GM19452 (cell line): ENCODE results near the gene C1QTNF9.
"Not testable (repeated sequence)": the region's sequence is repeated elsewhere in the genome, so short reads cannot be mapped to it uniquely, and the experiment has no call there.

Source experiments
- ATAC-seq: cut with Tn5 transposase; IDR thresholded peaks from one replicate; pipeline ENCODE4 v1.9.1; 2021; ENCODE audit not compliant: unreplicated experiment

The C1QTNF9 gene

DNA sequence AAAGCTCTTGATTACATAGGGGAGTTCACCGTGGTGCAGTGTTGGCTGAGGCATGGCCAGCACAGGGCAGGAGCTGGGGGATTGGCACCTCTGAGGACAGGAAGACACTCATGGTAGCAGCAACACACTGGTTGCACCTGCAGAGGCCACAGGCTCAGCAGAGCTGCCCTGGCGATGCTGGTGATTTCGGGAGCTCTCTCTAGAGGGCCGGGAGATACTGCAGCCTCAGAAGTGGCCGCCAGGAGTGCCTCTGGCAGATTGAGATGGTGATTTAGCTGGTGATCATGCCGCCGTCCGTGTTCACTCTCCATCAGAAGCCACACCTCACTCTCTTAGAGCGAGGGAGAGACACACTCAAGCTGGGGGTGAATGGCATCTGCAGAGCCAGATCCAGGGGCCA lies 49.9 kb downstream of the C1QTNF9 start:
- ATAC-seq = not testable (repeated sequence)

DNA sequence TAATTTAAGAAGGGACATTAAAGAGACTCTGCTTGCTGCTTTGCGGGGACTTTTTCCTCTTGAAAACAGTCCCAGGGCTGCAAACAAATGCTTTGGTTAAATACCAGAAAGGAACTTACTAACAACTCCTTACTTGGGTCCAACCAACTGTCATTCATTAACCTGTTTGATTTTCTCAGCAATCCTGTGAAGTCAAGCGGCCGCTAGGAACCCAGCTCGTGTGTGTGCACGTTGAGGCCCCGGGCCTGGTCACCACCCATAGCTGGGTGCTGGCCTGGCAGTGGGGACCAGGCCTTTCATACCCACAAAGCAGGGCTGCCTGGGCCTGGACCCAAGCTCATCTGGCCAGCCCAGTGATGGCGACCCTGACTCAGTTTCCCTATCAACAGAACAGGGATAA lies 50.7 kb downstream of the C1QTNF9 start:
- no peak for ATAC-seq

DNA sequence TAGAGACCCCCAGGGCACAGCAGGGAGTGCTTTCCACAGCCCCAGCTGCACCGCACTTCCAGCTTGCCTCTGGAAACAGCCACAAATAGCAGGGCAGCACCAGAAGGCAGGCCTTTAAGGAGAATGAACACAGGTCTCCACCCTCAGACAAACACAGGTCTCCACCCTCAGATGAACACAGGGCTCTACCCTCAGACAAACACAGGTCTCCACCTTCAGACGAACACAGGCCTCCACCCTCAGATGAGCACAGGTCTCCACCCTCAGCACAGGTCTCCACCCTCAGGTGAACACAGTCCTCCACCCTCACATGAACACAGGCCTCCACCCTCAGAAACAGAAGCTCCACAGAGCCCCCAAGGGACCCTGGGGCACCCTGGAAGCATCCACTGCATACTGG lies 51.7 kb downstream of the C1QTNF9 start:
- no peak for ATAC-seq

DNA sequence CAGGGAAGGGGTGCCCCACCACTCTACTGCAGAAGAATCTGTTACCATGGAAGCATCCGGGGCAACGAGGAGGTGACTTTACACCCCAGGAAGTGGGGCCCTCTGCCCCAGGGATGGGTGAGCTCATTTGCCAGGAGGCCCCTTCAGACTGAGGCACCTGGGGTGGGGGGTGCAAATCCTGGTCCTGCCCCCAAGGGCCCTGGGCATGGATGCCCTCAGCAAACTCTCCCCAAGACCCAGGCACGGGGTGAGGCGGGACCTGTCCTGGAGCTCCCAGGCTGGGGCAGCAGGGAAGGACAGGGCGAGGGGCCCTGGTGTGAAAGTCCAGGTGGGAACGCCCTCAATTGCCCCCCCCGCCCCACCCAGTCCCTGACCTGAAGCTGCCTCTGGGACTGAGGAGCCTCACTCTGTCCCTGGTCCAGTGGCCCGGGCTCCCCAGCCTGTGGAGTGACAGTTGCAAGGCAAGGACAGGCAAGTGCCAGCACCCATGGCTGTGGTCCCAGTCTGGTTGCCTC lies 52.5 kb downstream of the C1QTNF9 start:
- no peak for ATAC-seq

GRCh38 chr13:24362435-24362952 lies 53.1 kb downstream of the C1QTNF9 start:
- ATAC-seq = no peak

- no peak for ATAC-seq
Measured at GRCh38 chr13:24365191-24365590, 55.8 kb downstream of the C1QTNF9 start.

- not testable (repeated sequence) for ATAC-seq
Measured at GRCh38 chr13:24366315-24366714, 56.9 kb downstream of the C1QTNF9 start.

GRCh38 chr13:24371273-24371672 lies 61.9 kb downstream of the C1QTNF9 start:
- not testable (repeated sequence) for ATAC-seq
